Activated naive CD4-positive, alpha-beta T cell treated with anti-CD3 and anti-CD28 coated beads, Interleukin-2, amount 50 U/mL, for 24 hours (primary cell): ENCODE measurements around the gene NCEH1.
A peak's percentile ranks its signal among the peaks of the same experiment; 100 is the strongest.

ENCODE experiments used
- H3K27ac Mint-ChIP-seq: one replicate; pipeline ENCODE4 v1.8.0; 2021; ENCODE audit warnings: mild to moderate bottlenecking, mixed read lengths
- H3K27me3 Mint-ChIP-seq: one replicate; pipeline ENCODE4 v1.8.0; 2021; ENCODE audit warnings: mixed read lengths
- H3K36me3 Mint-ChIP-seq: one replicate; pipeline ENCODE4 v1.8.0; 2021; ENCODE audit warnings: mixed read lengths
- H3K4me1 Mint-ChIP-seq: one replicate; pipeline ENCODE4 v1.8.0; 2021; ENCODE audit warnings: mixed read lengths
- H3K4me3 Mint-ChIP-seq: one replicate; pipeline ENCODE4 v1.8.0; 2021; ENCODE audit warnings: mild to moderate bottlenecking, mixed read lengths
- H3K9me3 Mint-ChIP-seq: one replicate; pipeline ENCODE4 v1.8.0; 2021; ENCODE audit warnings: mixed read lengths

NCEH1 gene

GRCh38 chr3:172622156-172622555 is 88.7 kb downstream of the NCEH1 start:
- Mint-ChIP-seq H3K27me3 (no peaks in the 10 kb centered on the region), H3K4me3 (no peak overlapping the region), H3K36me3 (no peaks in the 10 kb centered on the region), H3K27ac (peak overlapping the region; percentile 7), H3K4me1 (peaks cover 13% of the 10 kb centered on the region), H3K9me3 (no peaks in the 10 kb centered on the region)

GRCh38 chr3:172617976-172618375 is 92.9 kb downstream of the NCEH1 start:
- Mint-ChIP-seq H3K4me1 (peaks cover 29% of the 10 kb centered on the region), H3K27me3 (no peaks in the 10 kb centered on the region), H3K27ac (no peak overlapping the region), H3K9me3 (peaks cover 4% of the 10 kb centered on the region), H3K4me3 (no peak overlapping the region), H3K36me3 (peaks cover 2% of the 10 kb centered on the region)

- H3K9me3 Mint-ChIP-seq: peaks cover 4% of the 10 kb centered on the region
- no peak overlapping the region for H3K4me3 Mint-ChIP-seq
- H3K27me3 Mint-ChIP-seq: no peaks in the 10 kb centered on the region
- no peak overlapping the region for H3K27ac Mint-ChIP-seq
- H3K36me3 Mint-ChIP-seq: peaks cover 2% of the 10 kb centered on the region
- H3K4me1 Mint-ChIP-seq: peaks cover 21% of the 10 kb centered on the region
Measured at GRCh38 chr3:172617013-172617706, 93.7 kb downstream of the NCEH1 start.

GRCh38 chr3:172616031-172616461 is 94.8 kb downstream of the NCEH1 start:
- no peaks in the 10 kb centered on the region for H3K27me3 Mint-ChIP-seq
- peaks cover 4% of the 10 kb centered on the region for H3K9me3 Mint-ChIP-seq
- H3K27ac Mint-ChIP-seq: peak overlapping the region; percentile 86
- peaks cover 17% of the 10 kb centered on the region for H3K4me1 Mint-ChIP-seq
- H3K36me3 Mint-ChIP-seq: peaks cover 3% of the 10 kb centered on the region
- peak overlapping the region; percentile 67 for H3K4me3 Mint-ChIP-seq

GRCh38 chr3:172615296-172615695 is 95.6 kb downstream of the NCEH1 start:
- H3K27ac Mint-ChIP-seq: peak overlapping the region; percentile 86
- peaks cover 10% of the 10 kb centered on the region for H3K9me3 Mint-ChIP-seq
- no peaks in the 10 kb centered on the region for H3K27me3 Mint-ChIP-seq
- H3K36me3 Mint-ChIP-seq: peaks cover 6% of the 10 kb centered on the region
- H3K4me1 Mint-ChIP-seq: peaks cover 17% of the 10 kb centered on the region
- H3K4me3 Mint-ChIP-seq: no peak overlapping the region

- H3K36me3 Mint-ChIP-seq: peaks cover 6% of the 10 kb centered on the region
- H3K4me3 Mint-ChIP-seq: no peak overlapping the region
- peaks cover 17% of the 10 kb centered on the region for H3K4me1 Mint-ChIP-seq
- H3K27me3 Mint-ChIP-seq: no peaks in the 10 kb centered on the region
- no peak overlapping the region for H3K27ac Mint-ChIP-seq
- H3K9me3 Mint-ChIP-seq: peaks cover 10% of the 10 kb centered on the region
Measured at GRCh38 chr3:172614340-172615274, 96.3 kb downstream of the NCEH1 start.

GRCh38 chr3:172613845-172614244 is 97.0 kb downstream of the NCEH1 start:
- Mint-ChIP-seq H3K9me3 (peaks cover 10% of the 10 kb centered on the region), H3K4me3 (no peak overlapping the region)

GRCh38 chr3:172612871-172613678 is 97.8 kb downstream of the NCEH1 start:
- H3K4me1 Mint-ChIP-seq: peaks cover 17% of the 10 kb centered on the region
- no peaks in the 10 kb centered on the region for H3K27me3 Mint-ChIP-seq
- H3K36me3 Mint-ChIP-seq: peaks cover 6% of the 10 kb centered on the region

More at GRCh38 chr3:172613845-172614244, 97.0 kb downstream of the NCEH1 start:
- peaks cover 17% of the 10 kb centered on the region for H3K4me1 Mint-ChIP-seq
- H3K27me3 Mint-ChIP-seq: no peaks in the 10 kb centered on the region
- H3K27ac Mint-ChIP-seq: no peak overlapping the region
- H3K36me3 Mint-ChIP-seq: peaks cover 6% of the 10 kb centered on the region

GRCh38 chr3:172609750-172610149 is 101.1 kb downstream of the NCEH1 start:
- H3K27ac Mint-ChIP-seq: no peak overlapping the region
- H3K9me3 Mint-ChIP-seq: peaks cover 6% of the 10 kb centered on the region
- peaks cover 7% of the 10 kb centered on the region for H3K4me1 Mint-ChIP-seq
- H3K4me3 Mint-ChIP-seq: no peak overlapping the region
- no peaks in the 10 kb centered on the region for H3K27me3 Mint-ChIP-seq
- H3K36me3 Mint-ChIP-seq: peaks cover 4% of the 10 kb centered on the region

More at GRCh38 chr3:172612871-172613678, 97.8 kb downstream of the NCEH1 start:
- no peak overlapping the region for H3K27ac Mint-ChIP-seq
- no peak overlapping the region for H3K4me3 Mint-ChIP-seq
- peaks cover 10% of the 10 kb centered on the region for H3K9me3 Mint-ChIP-seq

- no peak overlapping the region for H3K4me3 Mint-ChIP-seq
- peaks cover 7% of the 10 kb centered on the region for H3K4me1 Mint-ChIP-seq
- H3K27ac Mint-ChIP-seq: no peak overlapping the region
- peaks cover 4% of the 10 kb centered on the region for H3K36me3 Mint-ChIP-seq
- H3K27me3 Mint-ChIP-seq: no peaks in the 10 kb centered on the region
- H3K9me3 Mint-ChIP-seq: peaks cover 6% of the 10 kb centered on the region
Measured at GRCh38 chr3:172608575-172608974, 102.3 kb downstream of the NCEH1 start.

- peak overlapping the region; percentile 8 for H3K27ac Mint-ChIP-seq
Measured at GRCh38 chr3:172607305-172608121, 103.4 kb downstream of the NCEH1 start.

GRCh38 chr3:172606021-172606420 is 104.8 kb downstream of the NCEH1 start:
- Mint-ChIP-seq H3K36me3 (peaks cover 4% of the 10 kb centered on the region), H3K4me3 (no peak overlapping the region), H3K27ac (no peak overlapping the region), H3K27me3 (no peaks in the 10 kb centered on the region), H3K4me1 (peaks cover 7% of the 10 kb centered on the region), H3K9me3 (peaks cover 6% of the 10 kb centered on the region)

More at GRCh38 chr3:172607305-172608121, 103.4 kb downstream of the NCEH1 start:
- H3K27me3 Mint-ChIP-seq: no peaks in the 10 kb centered on the region
- peaks cover 4% of the 10 kb centered on the region for H3K36me3 Mint-ChIP-seq
- H3K4me3 Mint-ChIP-seq: no peak overlapping the region
- peaks cover 7% of the 10 kb centered on the region for H3K4me1 Mint-ChIP-seq
- H3K9me3 Mint-ChIP-seq: peaks cover 6% of the 10 kb centered on the region

- H3K27ac Mint-ChIP-seq: no peak overlapping the region
Measured at GRCh38 chr3:172604895-172605646, 105.8 kb downstream of the NCEH1 start.

More at GRCh38 chr3:172604895-172605646, 105.8 kb downstream of the NCEH1 start:
- H3K4me3 Mint-ChIP-seq: no peak overlapping the region
- H3K27me3 Mint-ChIP-seq: no peaks in the 10 kb centered on the region
- no peaks in the 10 kb centered on the region for H3K9me3 Mint-ChIP-seq
- H3K4me1 Mint-ChIP-seq: peaks cover 7% of the 10 kb centered on the region
- H3K36me3 Mint-ChIP-seq: no peaks in the 10 kb centered on the region
